ENCODE results near the gene PLSCR2.
"Not testable (repeated sequence)": the region's sequence is repeated elsewhere in the genome, so short reads cannot be mapped to it uniquely, and the experiment has no call there.

PLSCR2 gene

DNA sequence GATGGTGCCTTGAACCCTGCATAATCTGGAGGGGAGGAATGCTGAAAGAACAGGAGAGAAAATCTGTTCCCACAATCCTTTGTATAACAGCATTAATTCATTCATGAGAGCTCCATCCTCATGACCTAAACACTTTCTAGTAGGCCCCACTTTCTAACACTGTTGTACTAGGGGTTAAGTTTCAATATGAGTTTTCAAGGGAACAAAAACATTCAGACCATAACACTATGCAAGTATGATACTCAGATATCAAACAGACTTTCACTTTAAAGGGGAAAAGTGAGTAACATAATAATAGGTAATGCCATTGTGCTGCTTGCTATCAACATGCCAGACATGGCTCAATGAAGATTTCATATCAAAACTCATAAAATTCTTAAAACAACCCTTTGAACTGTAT lies 32.4 kb upstream of the PLSCR2 start:
- TF ChIP-seq, protein P1, sequence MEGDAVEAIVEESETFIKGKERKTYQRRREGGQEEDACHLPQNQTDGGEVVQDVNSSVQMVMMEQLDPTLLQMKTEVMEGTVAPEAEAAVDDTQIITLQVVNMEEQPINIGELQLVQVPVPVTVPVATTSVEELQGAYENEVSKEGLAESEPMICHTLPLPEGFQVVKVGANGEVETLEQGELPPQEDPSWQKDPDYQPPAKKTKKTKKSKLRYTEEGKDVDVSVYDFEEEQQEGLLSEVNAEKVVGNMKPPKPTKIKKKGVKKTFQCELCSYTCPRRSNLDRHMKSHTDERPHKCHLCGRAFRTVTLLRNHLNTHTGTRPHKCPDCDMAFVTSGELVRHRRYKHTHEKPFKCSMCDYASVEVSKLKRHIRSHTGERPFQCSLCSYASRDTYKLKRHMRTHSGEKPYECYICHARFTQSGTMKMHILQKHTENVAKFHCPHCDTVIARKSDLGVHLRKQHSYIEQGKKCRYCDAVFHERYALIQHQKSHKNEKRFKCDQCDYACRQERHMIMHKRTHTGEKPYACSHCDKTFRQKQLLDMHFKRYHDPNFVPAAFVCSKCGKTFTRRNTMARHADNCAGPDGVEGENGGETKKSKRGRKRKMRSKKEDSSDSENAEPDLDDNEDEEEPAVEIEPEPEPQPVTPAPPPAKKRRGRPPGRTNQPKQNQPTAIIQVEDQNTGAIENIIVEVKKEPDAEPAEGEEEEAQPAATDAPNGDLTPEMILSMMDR (IDR thresholded peaks at IDR 0.05): no peak
- Histone ChIP-seq H3K4me1 (ENCODE audit: control insufficient read depth in 1 of 2, insufficient read depth in 1 of 2, low read depth in 1 of 2, low read length in 1 of 2) (peaks cover 7 to 8% of the 10 kb centered on the region in 2 experiments), H3K9me3 (no peaks in the 10 kb centered on the region), H3K27me3 (no peaks in the 10 kb centered on the region), H3K27ac (no peak overlapping the region), H3K36me3 (no peaks in the 10 kb centered on the region), H3K4me3 (ENCODE audit: low read depth in 1 of 2, low read length in 1 of 2) (no peak overlapping the region)

DNA sequence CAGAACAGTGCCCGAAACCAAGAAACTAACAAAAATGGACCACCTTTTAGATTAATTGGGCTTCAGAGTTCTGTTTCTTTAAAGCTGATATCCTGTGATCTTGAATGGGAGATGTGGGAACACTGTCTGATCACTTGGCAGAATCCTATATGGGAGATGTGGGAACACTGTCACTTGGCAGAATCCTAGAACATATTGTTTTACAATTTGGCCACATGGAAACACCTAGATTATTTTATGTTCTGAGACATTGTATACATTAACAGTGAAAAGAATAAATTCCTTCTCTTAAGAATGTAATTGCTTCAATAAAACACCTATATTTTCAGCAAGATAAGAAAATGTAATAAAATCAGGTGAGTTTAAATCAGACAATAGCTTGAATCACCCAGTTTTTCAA lies 30.3 kb upstream of the PLSCR2 start:
- no peak overlapping the region for H3K27ac ChIP-seq
- no peaks in the 10 kb centered on the region for H3K27me3 ChIP-seq
- H3K4me3 ChIP-seq (ENCODE audit: low read depth in 1 of 2, low read length in 1 of 2): no peak overlapping the region
- H3K9me3 ChIP-seq: no peaks in the 10 kb centered on the region
- H3K4me1 ChIP-seq (ENCODE audit: control insufficient read depth in 1 of 2, insufficient read depth in 1 of 2, low read depth in 1 of 2, low read length in 1 of 2): no peaks in the 10 kb centered on the region
- TF ChIP-seq, protein P1 (IDR thresholded peaks at IDR 0.05): no peak
- H3K36me3 ChIP-seq: no peaks in the 10 kb centered on the region

DNA sequence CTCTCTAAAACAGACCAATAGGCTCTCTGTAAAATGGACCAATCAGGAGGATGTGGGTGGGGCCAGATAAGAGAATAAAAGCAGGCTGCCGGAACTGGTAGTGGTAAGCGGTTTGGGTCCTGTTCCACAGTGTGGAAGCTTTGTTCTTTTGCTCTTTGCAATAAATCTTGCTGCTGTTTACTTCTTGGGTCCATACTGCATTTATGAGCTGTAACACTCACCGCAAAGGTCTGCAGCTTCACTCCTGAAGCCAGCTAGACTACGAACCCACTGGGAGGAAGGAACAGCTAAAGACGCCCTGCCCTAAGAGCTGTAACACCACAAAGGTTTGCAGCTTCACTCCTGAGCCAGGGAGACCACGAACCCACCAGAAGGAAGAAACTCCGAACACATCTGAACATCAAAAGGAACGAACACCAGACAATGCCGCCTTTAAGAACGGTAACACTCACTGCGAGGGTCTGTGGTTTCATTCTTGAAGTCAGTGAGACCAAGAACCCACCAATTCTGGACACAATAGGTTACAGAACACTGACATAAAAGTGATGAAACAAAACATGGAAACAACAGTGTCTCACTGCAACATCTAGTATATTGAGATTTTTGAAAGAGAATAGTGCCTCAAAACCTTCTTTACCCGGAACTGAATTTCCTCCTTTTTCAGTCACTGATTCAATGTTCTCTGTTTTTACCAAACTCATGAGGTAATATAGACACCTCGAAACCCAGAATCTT lies 28.8 kb upstream of the PLSCR2 start:
- Histone ChIP-seq H3K4me3 (ENCODE audit: low read depth in 1 of 2, low read length in 1 of 2) (peak overlapping the region in 1 of 2 experiments; percentile 12), H3K27me3 (no peaks in the 10 kb centered on the region), H3K36me3 (no peaks in the 10 kb centered on the region), H3K4me1 (ENCODE audit: control insufficient read depth in 1 of 2, insufficient read depth in 1 of 2, low read depth in 1 of 2, low read length in 1 of 2) (no peaks in the 10 kb centered on the region), H3K27ac (peak overlapping the region; percentile 23), H3K9me3 (no peaks in the 10 kb centered on the region)
- TF ChIP-seq, protein P1 (IDR thresholded peaks at IDR 0.05): no peak

DNA sequence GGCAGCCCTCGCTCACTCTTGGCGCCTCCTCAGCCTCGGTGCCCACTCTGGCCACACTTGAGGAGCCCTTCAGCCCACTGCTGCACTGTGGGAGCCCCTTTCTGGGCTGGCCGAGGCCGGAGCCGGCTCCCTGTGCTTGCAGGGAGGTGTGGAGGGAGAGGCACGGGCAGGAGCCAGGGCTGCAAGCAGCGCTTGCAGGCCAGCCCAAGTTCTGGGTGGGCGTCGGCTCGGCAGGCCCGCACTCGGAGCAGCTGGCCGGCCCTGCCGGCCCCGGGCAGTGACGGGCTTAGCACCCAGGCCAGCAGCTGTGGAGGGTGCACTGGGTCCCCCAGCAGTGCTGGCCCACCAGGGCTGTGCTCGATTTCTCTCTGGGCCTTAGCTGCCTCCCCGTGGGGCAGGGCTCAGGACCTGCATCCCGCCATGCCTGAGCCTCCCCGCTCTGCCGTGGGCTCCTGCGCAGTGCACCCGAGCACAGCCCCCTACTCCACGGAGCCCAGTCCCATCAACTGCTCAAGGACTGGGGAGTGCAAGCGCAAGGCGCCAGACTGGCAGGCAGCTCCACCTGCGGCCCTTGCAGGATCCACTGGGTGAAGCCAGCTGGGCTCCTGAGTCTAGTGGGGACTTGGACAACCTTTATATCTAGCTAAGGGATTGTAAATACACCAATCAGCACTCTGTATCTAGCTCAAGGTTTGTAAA lies 27.9 kb upstream of the PLSCR2 start:
- not testable (repeated sequence) for H3K36me3 ChIP-seq; H3K4me3 ChIP-seq (ENCODE audit: low read depth in 1 of 2, low read length in 1 of 2); H3K9me3 ChIP-seq; H3K4me1 ChIP-seq (ENCODE audit: control insufficient read depth in 1 of 2, insufficient read depth in 1 of 2, low read depth in 1 of 2, low read length in 1 of 2); H3K27me3 ChIP-seq; H3K27ac ChIP-seq

DNA sequence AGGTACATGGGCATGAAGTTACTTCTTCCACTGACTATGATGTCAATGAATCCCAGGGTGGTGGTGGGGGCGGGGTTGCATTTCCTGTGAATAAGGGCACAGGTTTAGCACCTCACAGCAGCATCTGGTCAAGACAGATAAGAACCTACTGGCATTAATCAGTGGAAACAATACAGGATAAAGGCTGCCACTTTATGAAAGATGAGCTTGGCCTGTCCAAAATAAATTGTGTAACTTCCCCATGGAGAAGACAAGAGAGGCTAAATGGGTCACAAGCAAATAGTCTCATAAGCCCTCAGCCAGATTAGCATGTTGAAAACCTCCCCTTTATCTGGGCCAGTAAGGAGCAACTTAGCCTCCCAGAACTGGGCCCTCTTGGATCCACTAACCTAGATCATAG lies 27.4 kb upstream of the PLSCR2 start:
- Histone ChIP-seq H3K36me3 (no peaks in the 10 kb centered on the region), H3K27ac (no peak overlapping the region), H3K9me3 (no peaks in the 10 kb centered on the region), H3K4me1 (ENCODE audit: control insufficient read depth in 1 of 2, insufficient read depth in 1 of 2, low read depth in 1 of 2, low read length in 1 of 2) (no peaks in the 10 kb centered on the region), H3K27me3 (no peaks in the 10 kb centered on the region), H3K4me3 (ENCODE audit: low read depth in 1 of 2, low read length in 1 of 2) (no peak overlapping the region)
- TF ChIP-seq, protein P1 (IDR thresholded peaks at IDR 0.05): no peak

DNA sequence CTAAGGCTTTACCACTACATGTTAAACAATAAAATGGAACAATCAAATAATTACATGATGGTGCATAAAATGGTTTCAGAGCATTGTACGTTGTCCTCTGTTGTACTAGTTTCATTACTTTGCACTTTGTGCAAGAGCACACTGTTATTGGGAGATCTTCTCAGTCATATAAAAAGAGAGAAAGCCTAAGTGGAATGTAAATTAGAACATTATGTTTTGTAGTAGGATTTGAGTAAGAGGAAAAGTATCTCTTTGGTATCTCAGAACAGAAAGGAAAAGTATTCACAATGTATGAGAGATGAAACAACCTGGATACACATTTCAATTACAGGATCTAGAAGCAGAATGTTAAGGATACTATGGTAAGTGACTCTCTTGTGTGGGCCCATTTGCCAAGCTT lies 26.9 kb upstream of the PLSCR2 start:
- TF ChIP-seq, protein P1 (IDR thresholded peaks at IDR 0.05): no peak
- H3K27ac ChIP-seq: no peak overlapping the region
- no peaks in the 10 kb centered on the region for H3K4me1 ChIP-seq (ENCODE audit: control insufficient read depth in 1 of 2, insufficient read depth in 1 of 2, low read depth in 1 of 2, low read length in 1 of 2)
- no peaks in the 10 kb centered on the region for H3K27me3 ChIP-seq
- H3K4me3 ChIP-seq (ENCODE audit: low read depth in 1 of 2, low read length in 1 of 2): no peak overlapping the region
- H3K9me3 ChIP-seq: no peaks in the 10 kb centered on the region
- H3K36me3 ChIP-seq: no peaks in the 10 kb centered on the region

Data from neutrophil (primary cell).